HG03025 (cell line): ENCODE measurements around the gene MYADML2.
"Not testable (repeated sequence)": the region's sequence is repeated elsewhere in the genome, so short reads cannot be mapped to it uniquely, and the experiment has no call there.

Experiments used
- ATAC-seq: cut with Tn5 transposase; IDR thresholded peaks from one replicate; pipeline ENCODE4 v1.9.1; 2021; ENCODE audit warnings: mild to moderate bottlenecking, moderate library complexity; ENCODE audit not compliant: unreplicated experiment, low FRiP score

Gene MYADML2, protein sequence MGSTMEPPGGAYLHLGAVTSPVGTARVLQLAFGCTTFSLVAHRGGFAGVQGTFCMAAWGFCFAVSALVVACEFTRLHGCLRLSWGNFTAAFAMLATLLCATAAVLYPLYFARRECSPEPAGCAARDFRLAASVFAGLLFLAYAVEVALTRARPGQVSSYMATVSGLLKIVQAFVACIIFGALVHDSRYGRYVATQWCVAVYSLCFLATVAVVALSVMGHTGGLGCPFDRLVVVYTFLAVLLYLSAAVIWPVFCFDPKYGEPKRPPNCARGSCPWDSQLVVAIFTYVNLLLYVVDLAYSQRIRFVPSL

DNA sequence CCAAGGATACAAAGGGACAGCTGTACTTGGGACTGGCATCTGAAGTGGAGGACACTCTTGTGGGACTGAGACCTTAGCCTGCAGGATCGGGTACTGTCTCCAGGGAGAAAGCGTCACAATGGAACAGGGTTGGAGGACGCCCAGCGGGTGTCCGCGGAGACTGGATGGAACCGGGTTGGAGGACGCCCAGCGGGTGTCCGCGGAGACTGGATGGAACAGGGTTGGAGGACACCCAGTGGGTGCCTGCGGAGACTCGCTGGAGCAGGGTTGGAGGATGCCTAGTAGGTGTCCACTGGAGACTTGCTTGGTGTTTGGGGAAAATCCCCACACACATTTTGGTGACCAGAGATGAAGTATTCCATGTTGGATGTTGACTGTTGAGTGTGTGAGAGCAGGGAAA lies at the start of gene MYADML2:
MYADML2 (minus strand) TSS at position 45 of the 400 bp plus-strand sequence. CDS start 5,492 bp downstream, outside the sequence.
- no peak for ATAC-seq

DNA sequence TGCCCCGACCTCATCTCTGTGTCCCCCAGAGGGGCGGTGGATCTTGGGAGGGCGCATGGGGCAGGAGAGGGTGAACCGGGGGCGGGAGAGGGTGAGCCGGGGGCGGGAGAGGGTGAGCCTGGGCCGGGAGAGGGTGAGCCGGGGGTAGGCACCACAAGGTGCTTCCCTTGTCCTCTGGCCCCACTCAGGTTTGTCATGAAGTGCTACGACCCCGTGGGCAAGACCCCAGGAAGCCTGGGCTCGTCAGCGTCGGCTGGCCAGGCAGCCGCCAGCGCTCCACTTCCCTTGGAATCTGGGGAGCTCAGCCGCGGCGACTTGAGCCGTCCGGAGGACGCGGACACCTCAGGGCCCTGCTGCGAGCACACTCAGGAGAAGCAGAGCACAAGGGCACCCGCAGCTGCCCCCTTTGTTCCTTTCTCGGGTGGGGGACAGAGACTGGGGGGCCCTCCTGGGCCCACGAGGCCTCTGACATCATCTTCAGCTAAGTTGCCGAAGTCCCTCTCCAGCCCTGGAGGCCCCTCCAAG lies 49.3 kb upstream of the MYADML2 start:
- ATAC-seq = no peak

DNA sequence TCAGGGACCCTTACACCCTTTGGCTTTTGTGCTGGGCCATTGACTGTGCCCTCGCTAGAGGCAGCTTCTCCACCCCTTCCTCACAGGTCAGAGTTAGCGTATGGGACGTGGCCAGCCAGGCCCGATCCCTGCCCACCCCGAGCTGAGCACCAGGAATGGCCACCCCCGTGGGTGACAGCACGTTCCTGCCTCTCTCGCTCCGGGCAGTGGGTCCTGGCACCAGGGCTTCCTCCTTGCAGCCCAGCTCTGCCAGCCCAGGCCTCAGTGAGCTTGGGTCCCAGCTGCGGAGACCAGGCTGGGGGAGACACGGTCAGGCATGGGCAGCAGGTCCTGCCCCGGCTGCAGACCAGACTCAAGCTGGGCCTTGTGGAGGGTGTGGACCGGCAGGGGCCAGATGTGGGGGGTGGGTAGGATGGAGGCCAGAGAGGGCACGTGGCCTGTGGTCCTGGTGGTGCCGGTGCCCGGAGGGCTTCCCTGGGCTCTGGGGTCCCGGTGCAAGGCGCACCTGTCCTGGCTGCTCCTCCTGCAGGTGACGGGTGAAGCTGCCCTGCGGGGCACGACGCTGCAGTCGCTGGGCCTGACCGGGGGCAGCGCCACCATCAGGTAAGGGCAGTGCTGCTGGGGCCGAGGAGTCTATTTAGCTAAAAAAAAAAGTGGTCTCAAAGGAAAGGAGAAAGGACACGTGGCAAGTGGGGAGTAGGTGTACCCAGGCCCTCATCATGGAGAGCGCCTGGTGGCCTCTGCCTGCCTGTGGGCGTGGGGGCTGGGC lies 48.6 kb upstream of the MYADML2 start:
- no peak for ATAC-seq

DNA sequence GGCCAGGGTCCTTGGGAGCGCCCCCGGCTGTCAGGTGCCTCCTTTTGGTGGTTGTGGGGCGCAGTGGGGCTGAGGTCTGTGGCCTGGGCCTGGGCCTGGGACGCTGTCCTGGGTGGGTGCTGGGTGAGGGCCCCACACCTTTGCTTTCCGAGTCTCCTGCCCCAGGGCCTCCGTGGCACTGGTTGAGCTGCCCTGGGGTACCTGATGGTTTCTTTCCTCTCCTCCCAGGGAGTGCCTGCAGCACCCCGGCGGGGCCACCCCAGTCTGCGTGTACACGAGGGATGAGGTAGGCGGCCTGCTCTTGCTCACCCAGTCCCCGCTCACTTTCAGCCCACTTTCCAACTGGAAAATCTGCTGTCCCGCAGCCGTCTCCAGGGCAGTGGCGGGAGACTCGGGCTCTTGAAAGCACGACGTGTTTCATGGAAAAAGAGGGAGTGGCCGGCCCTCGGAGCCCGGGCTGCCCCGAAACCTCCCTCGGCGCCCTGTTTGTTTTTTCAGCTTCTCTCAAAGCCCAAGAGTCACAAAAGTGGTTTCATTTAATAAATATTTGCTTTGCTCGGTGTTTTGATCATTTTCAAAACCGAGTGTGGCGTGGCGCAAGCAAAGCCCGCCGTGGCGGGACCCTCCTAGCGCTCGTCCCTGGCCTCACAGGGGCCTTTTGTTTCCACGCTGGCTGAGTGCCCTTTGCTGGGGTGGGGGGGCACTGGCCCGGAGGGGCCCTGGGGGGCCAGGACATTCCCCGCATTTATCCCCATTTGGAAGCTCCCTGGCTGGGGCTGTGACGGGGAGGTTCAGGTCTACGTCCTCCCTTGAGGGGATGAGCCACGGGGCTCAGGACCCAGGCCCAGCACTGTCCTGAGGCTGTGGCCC lies 47.8 kb upstream of the MYADML2 start:
- no peak for ATAC-seq

DNA sequence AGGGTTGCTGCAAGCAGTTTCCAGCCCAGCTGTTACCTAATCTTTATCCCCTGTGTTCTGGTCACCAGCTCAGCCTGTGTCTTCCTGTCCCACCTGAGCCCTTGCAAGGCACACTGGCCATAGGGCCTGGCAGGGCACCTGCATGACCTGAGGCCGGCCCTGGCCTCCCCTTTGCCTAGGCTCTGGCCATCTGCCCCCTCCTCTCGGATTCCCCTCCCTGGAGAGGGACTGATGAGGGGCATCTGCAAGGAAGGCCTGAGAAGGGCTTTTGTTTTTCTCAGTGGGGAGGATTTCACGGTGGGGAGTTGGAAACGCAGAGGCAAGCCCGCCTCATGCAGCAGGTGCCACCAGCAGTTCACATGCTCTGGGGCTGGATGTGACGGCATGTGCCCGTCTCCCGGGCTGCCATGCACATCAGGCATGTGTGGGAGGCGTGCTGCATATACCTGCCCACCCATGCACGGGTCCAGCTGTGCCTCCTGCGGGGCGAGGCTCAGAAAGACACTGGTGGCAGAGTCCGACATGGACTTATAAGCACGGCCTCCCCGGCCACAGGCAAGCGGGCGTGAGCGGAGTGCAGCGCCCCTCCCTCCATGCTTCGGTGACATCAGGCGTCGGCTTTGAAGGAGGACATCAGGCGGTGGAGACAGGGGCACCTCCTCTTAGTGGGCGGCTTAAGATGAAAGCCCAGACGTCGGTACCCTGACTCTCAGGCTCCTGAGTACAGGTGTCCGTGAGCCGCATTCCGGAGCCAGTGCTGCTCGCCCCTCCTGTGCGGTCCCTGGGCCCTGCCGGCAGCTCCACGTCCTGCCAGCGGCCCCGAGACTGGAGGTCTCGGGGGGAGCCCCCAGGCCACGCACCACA lies 46.9 kb upstream of the MYADML2 start:
- ATAC-seq = no peak

DNA sequence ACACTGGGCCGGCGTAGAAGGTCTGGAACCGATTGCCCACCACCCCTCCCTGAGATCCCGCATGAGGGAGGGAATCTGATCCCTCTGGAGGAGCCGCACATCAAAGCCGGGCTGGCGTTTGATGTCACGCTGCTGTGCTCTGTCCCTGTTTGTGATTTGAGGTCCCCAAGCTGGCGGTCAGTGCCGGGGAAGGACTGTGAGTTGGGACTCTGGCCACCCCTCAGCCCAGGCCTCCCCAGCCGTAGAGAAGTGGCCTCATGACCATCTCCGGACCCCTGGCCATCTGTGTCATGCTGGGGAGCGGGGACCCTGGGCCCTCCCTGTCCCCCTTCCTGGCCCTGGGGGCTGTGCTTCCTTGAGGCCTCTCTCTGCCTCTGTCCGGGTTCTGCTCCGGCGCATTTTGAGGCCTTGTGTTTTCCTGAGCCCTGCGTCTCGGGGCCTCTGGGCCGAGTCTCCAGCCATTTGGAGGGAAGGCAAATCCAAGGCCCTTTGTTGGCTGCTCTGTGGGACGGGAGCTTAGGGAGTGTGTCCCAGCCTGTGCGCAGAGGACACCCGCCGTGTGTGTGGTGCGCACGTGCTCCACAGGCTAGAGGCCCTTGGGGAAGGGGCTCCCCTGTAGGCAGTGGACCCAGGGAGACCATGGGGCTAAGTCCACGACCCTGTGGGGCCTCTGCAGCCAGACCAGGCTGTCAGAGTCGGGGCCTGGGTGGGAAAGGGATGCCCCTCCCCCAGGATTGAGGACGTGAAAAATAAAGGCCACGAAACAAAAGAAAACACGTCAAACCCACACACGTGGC lies 45.5 kb upstream of the MYADML2 start:
- no peak for ATAC-seq

DNA sequence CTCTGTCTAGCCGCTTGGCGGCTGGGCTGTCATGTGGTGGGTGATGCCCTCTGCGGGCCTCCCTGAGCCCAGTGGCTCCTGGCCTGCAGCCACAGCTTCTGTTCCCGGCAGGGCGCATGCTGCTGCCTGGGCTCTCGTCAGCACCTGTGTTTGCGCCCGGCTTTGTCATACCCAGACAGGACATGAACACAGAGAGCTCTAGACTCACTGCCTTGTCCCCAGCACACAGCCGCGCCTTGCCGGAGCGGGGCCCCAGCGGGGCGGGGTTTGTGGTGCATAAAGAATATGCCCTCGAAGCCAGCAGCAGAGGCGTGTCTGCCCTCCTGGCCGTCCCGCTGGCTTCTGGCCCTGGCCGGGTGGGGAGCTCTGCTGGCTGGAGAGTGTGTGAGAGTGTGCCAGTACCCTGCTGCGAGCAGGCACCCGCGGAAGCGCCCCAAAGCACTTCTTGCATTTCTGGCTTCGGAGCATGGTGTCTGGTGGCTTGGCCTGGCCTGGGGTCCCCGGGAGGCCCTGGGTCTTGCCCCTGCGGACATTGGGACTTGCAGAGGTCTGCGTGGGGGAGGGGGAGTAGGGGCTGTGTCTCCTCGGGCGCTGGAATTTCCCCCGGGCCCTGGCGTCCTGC lies 44.8 kb upstream of the MYADML2 start:
- no peak for ATAC-seq

DNA sequence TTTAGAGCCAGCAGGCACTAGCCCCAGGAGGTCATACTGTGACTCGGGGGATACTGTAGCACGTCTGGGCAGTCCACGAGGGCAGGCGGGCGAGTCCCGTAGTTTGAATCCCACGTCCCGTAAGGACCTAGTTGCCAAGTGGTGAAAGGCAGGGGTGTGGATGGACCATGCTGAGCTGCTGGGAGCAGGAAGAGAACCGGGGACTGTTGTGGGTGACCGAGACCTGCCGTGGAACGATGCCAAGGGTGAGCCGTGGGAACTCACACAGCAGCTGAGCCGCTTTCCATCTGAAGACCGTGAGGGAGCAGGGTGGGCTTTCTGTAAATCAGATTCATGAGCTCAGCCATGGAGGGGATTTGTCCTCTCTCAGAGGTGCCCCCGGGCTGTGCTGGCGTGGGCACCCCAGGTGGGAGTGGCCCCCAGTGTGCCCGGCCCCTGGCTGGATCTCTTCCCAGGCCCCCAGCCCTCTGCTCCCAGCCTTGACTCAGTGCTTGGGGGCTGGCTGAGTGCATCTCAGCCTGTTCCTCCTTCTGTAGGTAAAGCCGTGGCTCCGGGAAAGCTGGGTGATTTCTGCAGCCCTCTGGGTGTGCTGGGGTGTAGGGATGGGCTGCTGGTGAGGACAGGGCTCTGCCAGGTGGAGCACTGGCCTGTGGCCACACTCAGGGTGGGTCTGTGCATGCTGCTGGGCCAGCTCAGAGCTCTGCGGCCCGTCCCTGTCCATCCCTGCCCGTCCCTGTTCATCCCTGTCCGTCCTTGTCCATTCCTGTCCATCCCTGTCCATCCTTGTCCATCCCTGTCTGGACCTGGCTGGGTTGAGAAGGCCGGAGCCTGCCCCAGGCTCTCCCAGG lies 44.0 kb upstream of the MYADML2 start:
- ATAC-seq = no peak

DNA sequence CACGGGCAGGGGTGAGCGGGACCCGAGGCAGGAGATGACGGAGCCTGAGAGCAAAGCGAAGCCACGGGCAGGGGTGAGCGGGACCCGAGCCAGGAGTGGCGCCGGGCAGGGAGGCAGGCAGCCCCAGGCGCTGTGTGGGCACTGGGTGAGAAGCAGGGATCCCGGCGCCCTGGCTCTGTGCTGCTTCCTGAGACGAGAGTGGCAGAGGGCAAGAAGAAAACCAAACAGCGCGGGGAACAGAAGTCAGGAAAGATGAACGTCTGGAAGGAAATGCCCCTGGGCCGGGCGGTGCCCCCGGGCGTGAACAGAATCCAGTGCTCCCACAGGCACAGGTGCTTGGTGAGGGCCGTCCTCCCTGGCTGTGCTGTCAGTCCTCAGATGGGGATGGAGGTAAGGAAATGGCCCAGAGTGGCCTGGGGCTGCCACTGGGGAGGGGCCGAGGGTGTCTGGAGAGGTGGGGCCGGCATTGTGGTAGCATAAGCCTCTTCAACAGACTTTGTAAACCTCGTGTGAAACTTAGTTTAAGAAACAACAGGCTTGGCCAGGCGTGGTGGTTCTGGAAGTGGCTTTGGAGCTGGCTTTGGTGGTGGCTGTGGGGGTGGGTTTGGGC lies 40.2 kb upstream of the MYADML2 start:
- no peak for ATAC-seq

DNA sequence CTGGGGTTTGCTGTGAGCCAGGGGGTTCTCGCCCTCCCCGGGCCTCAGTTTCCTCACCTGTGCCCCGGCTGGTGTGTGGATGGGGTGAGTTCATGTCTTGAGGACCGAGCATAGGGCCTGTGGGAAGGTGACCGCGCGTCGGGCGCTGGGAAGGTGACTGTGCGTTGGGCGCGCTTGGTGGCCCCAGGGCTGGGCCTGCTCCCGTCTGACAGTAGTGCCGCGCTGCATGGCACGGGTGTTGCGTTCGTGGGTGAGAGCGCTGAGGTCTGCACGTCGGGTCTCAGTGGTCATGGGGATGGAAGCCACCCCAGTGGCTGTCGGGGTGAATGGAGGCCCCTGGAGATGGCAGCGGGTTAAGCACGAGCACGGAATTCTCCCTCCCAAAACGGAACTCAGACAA lies 39.6 kb upstream of the MYADML2 start:
- no peak for ATAC-seq

DNA sequence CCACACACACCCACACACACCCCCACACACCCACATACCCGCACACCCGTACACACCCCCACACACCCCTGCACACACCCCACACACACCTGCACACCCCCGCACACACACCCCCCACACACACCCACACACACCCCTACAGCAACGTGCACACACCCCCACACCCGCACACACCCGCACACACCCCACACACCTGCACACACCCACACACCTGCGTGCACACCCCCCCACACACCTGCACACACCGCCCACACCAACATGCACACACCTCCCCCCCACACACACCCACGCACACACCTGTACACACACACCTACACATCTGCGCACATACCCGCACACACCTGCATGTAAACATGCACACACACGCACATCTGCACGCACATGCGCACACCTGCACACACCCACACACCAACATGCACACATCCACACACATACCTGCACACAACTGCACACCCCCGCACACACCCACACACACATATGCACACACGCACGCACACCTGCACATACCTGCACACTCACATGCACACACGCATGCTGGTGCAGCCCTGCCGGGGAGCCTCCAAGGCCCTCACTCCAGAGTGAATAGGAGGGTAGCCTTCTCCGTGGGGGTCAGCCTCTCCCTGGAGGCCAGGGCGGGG lies 37.9 kb upstream of the MYADML2 start:
- ATAC-seq = no peak

DNA sequence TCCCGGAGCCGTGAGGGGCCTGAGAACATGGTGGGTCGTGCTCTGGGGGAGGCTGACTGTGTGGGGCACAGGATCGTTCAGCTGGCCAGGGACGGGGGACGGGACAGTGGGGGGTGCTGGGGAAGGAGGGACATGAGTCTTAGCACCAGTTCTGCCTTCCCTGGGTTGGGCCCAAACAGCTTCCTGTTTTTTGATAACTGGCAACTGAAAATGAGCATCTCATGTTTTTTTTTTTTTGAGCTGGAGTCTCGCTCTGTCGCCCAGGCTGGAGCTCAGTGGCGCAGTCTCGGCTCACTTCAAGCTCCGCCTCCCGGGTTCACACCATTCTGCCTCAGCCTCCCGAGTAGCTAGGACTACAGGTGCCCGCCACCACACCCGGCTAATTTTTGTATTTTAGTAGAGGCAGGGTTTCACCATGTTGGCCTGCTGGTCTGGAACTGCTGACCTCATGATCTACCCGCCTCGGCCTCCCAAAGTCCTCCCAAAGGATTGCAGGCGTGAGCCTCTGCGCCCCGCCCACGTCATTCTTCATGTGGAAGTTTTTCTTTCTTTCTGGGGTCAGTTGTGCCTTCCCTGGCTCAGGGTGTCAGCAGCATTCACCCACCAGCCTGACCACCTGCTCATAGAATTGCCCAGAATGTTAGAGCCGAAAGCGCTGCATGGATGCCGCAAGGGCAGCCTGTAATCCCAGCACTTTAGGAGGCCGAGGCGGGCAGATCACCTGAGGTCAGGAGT lies 36.8 kb upstream of the MYADML2 start:
- no peak for ATAC-seq

DNA sequence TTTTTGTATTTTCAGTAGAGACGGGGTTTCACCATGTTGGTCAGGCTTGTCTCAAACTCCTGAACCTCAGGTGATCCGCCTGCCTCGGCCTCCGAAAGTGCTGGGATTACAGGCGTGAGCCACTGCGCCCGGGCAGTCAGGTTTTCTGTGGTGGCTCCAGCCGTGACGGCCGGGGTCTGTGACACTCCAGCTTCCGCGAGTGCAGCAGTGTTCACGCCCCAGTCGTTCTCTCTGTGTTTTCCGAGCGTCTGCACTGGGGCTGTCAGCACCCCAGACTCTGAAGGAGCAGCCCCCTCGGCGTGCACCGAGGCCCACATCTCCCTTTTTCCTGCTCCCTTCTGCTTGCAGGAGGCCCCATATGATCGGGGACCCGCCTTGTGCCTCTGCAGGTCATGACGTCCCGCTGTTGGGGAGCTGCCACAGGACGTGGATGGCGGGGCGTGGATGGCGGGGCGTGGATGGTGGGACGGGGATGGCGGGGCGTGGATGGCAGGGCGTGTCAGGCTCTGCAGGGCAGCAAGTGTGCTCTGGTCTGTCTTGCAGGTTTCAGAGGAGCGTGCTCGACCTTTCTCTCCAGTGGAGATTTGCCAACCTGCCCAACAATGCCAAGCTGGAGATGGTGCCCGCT lies 36.1 kb upstream of the MYADML2 start:
- no peak for ATAC-seq

DNA sequence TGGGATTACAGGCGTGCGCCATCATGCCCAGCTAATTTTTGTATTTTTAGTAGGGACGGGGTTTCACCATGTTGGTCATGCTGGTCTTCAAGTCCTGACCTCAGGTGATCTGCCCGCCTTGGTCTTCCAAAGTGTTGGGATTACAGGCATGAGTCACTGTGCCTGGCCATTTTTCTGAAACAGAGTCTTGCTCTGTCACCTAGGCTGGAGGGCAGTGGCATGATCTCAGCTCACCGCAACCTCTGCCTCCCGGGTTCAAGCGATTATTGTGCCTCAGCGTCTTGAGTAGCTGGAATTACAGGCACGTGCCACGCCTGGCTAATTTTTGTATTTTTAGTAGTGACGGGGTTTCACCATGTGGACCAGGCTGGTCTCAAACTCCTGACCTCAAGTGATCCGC lies 34.5 kb upstream of the MYADML2 start:
- ATAC-seq = not testable (repeated sequence)

DNA sequence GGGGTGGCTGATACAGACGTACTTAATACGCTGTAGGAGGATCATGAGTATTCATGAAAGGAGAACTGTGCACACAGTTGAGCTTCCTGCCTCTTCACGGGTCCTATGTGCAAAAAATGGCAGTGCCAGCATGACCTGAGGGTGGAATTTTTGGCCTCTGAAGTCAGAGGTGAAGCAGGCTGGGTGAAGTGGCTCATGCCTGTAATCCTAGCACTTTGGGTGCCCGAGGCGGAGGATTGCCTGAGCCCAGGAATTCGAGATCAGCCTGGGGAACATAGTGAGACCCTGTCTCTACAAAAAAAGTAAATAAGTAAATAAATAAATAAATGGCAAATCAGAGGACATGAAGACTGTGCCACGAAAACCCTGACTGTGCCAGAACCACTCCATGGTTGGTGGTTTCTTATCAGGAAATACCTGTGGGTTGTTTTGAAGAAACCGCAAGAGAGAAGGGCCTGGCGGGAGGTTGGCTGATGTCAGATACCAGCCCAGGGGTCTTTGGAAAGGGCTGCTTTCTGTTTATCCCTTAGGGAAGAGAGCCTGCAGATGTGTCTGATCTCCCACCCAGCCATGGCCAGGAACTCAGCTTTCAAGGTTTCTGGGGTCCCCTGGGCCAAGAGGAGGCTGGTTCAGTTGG lies 33.8 kb upstream of the MYADML2 start:
- no peak for ATAC-seq
